Vagina (tissue), 2 donors: ENCODE data around the gene CYP19A1.

Experiments
- CTCF ChIP-seq, 3 experiments: fragments of 450-650 bp in 2 of 3; fragments of 200-600 bp in 1 of 3; sonication (generic) in 1 of 3; IDR thresholded peaks; one replicate each; pipeline ENCODE4 v1.5.1; 2017 to 2019; ENCODE audit warnings: antibody characterized with exemption in 3 of 3, mild to moderate bottlenecking in 2 of 3, moderate library complexity in 2 of 3
- POLR2AphosphoS5 ChIP-seq, 2 donors: sonication (generic); formaldehyde crosslinking; IDR thresholded peaks; one replicate each; pipeline ENCODE4 v1.9.0; 2017; ENCODE audit warnings: antibody characterized with exemption in 2 of 2, mild to moderate bottlenecking in 2 of 2, low read depth in 1 of 2; ENCODE audit not compliant: insufficient read depth in 1 of 2

- no peak for TF ChIP-seq CTCF (IDR thresholded peaks at IDR 0.05)
- no peak for TF ChIP-seq POLR2AphosphoS5 (IDR thresholded peaks at IDR 0.05; ENCODE audit: insufficient read depth in 1 of 2, low read depth in 1 of 2)
Observed at GRCh38 chr15:51371266-51371665, 32.9 kb upstream of the CYP19A1 start.
